K562 (cell line): ENCODE data around the gene GALNT9. TPM values are rescaled to one million over a fixed set of nuclear protein-coding genes. Genes with fewer than 3 reads are reported as not detected.

Experiments used
- ATAC-seq: fragments of 200-7000 bp; cut with Tn5 transposase; 3 replicates; pipeline ENCODE4 v1.9.1; 2020; ENCODE audit warnings: moderate library complexity
- BruUV-seq: library from RNA; stranded (reverse); fragments of 400-500 nt; replicated peaks from 2 replicates; lab custom pipeline; 2021; lab: Mats Ljungman, UMichigan
- CTCF ChIA-PET: fragments of 300-600 bp; formaldehyde crosslinking; extraction: SDS; loops from one replicate; lab custom pipeline; 2021; ENCODE audit warnings: low intra/inter-chr PET ratio; lab: Yijun Ruan, JAX
- POLR2A ChIA-PET: fragments of 300-600, 350-650 bp; sonication (Branson Sonifier 250); formaldehyde crosslinking; extraction: SDS; loops from one replicate; lab custom pipeline; 2021; ENCODE audit warnings: antibody characterized with exemption, inconsistent platforms; lab: Yijun Ruan, JAX
- DNase-seq, 4 experiments: peaks; one replicate each; pipeline versions ENCODE4 v3.0.0 to v3.0.0-alpha.2; 2011 to 2018; ENCODE audit warnings: low spot score in 3 of 4, mixed read lengths in 3 of 4; ENCODE audit errors: extremely low read depth in 1 of 4
- FAIRE-seq: peaks from 2 replicates; lab custom pipeline; 2011; peaks lifted over from hg19 to GRCh38; lab: Jason Lieb, UNC
- H2AFZ ChIP-seq: 2 replicates; pipeline ENCODE4 v1.6.0; 2011; ENCODE audit warnings: low read depth, low read length, control low read depth, inconsistent platforms
- H3K27ac ChIP-seq: fragments of 200-600 bp; 3 replicates; pipeline ENCODE4 v1.8.0; 2011; ENCODE audit warnings: low read depth, mild to moderate bottlenecking, control low read depth, inconsistent platforms, low read length, moderate library complexity, mixed read lengths; ENCODE audit errors: extremely low read depth
- H3K27me3 ChIP-seq, 2 experiments: fragments of 300-600 bp in 1 of 2; 2 replicates in 1 of 2; 3 replicates in 1 of 2; pipeline versions ENCODE4 v1.6.0 to v1.8.0; 2011; ENCODE audit warnings: inconsistent platforms in 2 of 2, low read length in 2 of 2, mild to moderate bottlenecking in 1 of 2, mixed read lengths in 1 of 2, moderate library complexity in 1 of 2; ENCODE audit not compliant: control insufficient read depth in 2 of 2, insufficient read depth in 2 of 2
- H3K36me3 ChIP-seq: fragments of 300-600 bp; 3 replicates; pipeline ENCODE4 v1.8.0; 2011; ENCODE audit warnings: mild to moderate bottlenecking, low read length, inconsistent platforms; ENCODE audit not compliant: control insufficient read depth, insufficient read depth
- H3K4me1 ChIP-seq, 2 experiments: fragments of 200-600 bp in 1 of 2; replicated peaks in 1 of 2; 2 replicates in 1 of 2; 3 replicates in 1 of 2; pipeline versions ENCODE4 v1.5.1 to v1.8.0; 2011; ENCODE audit warnings: inconsistent platforms in 2 of 2, low read length in 2 of 2, mild to moderate bottlenecking in 1 of 2, mixed read lengths in 1 of 2, moderate library complexity in 1 of 2; ENCODE audit not compliant: control insufficient read depth in 2 of 2, insufficient read depth in 2 of 2
- H3K4me2 ChIP-seq: 2 replicates; pipeline ENCODE4 v1.6.1; 2011; ENCODE audit warnings: low read length, control low read depth, inconsistent platforms, mixed read lengths; ENCODE audit not compliant: insufficient read depth
- H3K4me3 ChIP-seq: fragments of 200-600 bp; sonication (generic), shearing (Covaris generic); 2 replicates; pipeline ENCODE4 v1.5.1; 2016; ENCODE audit warnings: control low read depth, inconsistent platforms
- H3K79me2 ChIP-seq: fragments of 200-600 bp; 3 replicates; pipeline ENCODE4 v1.8.0; 2011; ENCODE audit warnings: low read length, inconsistent platforms; ENCODE audit not compliant: control insufficient read depth, insufficient read depth
- H3K9ac ChIP-seq, 2 experiments: 2 replicates each; pipeline versions ENCODE4 v1.6.0 to v1.6.1; 2011; ENCODE audit warnings: low read depth in 2 of 2, low read length in 2 of 2, control low read depth in 1 of 2, inconsistent platforms in 1 of 2, mild to moderate bottlenecking in 1 of 2, mixed read lengths in 1 of 2; ENCODE audit not compliant: insufficient read depth in 1 of 2
- H3K9me1 ChIP-seq: one replicate; pipeline ENCODE4 v1.6.0; 2011; ENCODE audit warnings: inconsistent platforms, mild to moderate bottlenecking, low read length, moderate library complexity; ENCODE audit not compliant: control insufficient read depth, insufficient read depth
- H3K9me3 ChIP-seq: replicated peaks from 2 replicates; pipeline ENCODE4 v1.5.1; 2011; ENCODE audit warnings: low read depth, low read length, inconsistent platforms; ENCODE audit not compliant: control insufficient read depth, insufficient read depth
- H4K20me1 ChIP-seq: replicated peaks from 2 replicates; pipeline ENCODE4 v1.6.1; 2011; ENCODE audit warnings: low read length, inconsistent platforms, mixed read lengths; ENCODE audit not compliant: control insufficient read depth, insufficient read depth
- BCOR ChIP-seq: fragments of 450-650 bp; IDR thresholded peaks from 2 replicates; pipeline ENCODE4 v1.6.1; 2016
- JUN ChIP-seq, 2 experiments: sonication (generic) in 1 of 2; formaldehyde crosslinking in 1 of 2; IDR thresholded peaks; 2 replicates each; pipeline versions ENCODE4 v1.6.1 to v1.8.0; 2012 to 2022; ENCODE audit warnings: borderline replicate concordance in 2 of 2, mild to moderate bottlenecking in 2 of 2, improper control_type of control experiment in 1 of 2, low read depth in 1 of 2, low read length in 1 of 2, missing genetic modification reagents in 1 of 2
- THAP12 ChIP-seq: fragments of 250-450 bp; sonication (Bioruptor Pico); IDR thresholded peaks from 2 replicates; pipeline ENCODE4 v1.9.0; 2021; ENCODE audit warnings: mild to moderate bottlenecking, inconsistent platforms
- ZFP91 ChIP-seq: sonication (generic); formaldehyde crosslinking; IDR thresholded peaks from 2 replicates; pipeline ENCODE4 v1.8.0; 2022; ENCODE audit warnings: mild to moderate bottlenecking, missing genetic modification reagents
- WGBS: fragments of 100-300 bp; shearing (Covaris generic); methylation state at CpG from one replicate; pipeline ENCODE4 v1.1.6; 2016; ENCODE audit warnings: low coverage, mixed read lengths; ENCODE audit not compliant: insufficient coverage; ENCODE audit errors: missing lambda C conversion rate; 5-methylcytosine and 5-hydroxymethylcytosine counted together
- in situ Hi-C: fragments of 300-500 bp; cut with MboI; formaldehyde crosslinking; loops from 4 replicates; pipeline ENCODE4 v1.15.0; 2018; ENCODE audit warnings: inconsistent platforms, mixed read lengths
- intact Hi-C: fragments of 100-400 bp; cut with micrococcal nuclease; formaldehyde crosslinking; loops from 2 replicates; pipeline ENCODE4 v1.14.2; 2022
- polyA plus RNA-seq, 8 experiments: library from polyadenylated mRNA; depleted of rRNA in 4 of 8; stranded (reverse) in 5 of 8; unstranded in 3 of 8; fragments of >200 nt; fragmentation: Nextera tagmentation in 2 of 8; fragmentation: Illumina TruSeq in 1 of 8; extraction: Ambion mirVana in 2 of 8; extraction: Trizol in 1 of 8; gene quantifications; 2 replicates each; pipeline versions ENCODE4 v1.2.1 to v1.2.3, GENCODE V29; 2011 to 2014; ENCODE audit warnings: inconsistent platforms in 1 of 8, missing spikeins in 1 of 8
- total RNA-seq, 7 experiments: library from RNA; depleted of rRNA in 6 of 7; stranded (reverse); fragments of >200 nt in 6 of 7; fragmentation: Illumina TruSeq in 2 of 7; extraction: Trizol in 2 of 7; gene quantifications; 2 replicates each; pipeline versions ENCODE4 v1.2.1 to v1.2.3, GENCODE V29; 2011 to 2021; ENCODE audit warnings: low replicate concordance in 1 of 7

GALNT9 gene
- total and polyA plus RNA-seq, 9 of the 15 experiments (the other 6 are each of a cell fraction or from before 2014, with no cell fraction given): not detected

DNA sequence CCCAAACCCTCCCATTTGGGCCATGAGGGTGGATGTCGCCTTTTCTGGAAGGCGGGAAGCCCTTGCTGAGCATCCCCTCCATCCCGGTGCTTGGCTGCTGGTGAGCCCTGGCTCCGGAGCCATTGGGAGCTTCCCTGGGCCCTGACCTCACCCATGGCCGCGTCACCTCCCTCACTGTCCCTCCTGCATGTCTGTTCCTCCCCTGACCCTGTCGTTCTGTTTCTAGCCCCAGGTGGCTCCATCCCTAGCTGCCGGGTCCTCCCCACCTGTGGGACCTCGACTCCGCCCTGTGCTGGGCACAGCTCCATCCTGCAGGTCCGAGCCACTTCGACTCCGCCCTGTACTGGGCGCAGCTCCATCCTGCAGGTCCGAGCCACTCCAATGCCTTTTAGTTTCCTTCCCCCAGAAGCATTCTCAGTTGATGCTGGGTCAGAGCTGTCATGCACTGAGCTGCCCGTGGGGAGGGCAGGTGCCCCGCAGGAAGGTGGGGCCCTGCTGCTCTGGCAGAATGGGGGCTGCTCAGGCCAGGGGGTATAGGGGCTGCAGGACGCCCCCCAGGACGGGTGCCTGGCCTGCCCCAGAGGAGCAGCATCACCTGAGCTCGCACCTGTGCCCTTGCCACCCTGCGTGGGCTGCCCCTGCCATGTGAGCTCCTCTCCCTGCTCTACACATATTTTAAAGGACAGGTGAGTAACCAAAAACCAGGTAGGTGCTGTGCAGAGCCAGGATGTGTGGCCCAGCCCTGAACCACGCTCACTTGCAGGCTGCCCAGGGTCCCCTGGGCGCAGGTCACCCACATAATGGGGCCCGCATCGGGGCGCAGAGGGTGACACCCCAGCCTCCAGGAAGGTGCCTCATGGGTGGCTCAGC is 166.1 kb downstream of the GALNT9 start (continued):
- TF ChIP-seq ZFP91 (CRISPR knock-in tag): no peak
- TF ChIP-seq, all 486 proteins: peak for 0

- TF ChIP-seq JUN (IDR thresholded peaks at IDR 0.05; ENCODE audit: borderline replicate concordance, low read depth, low read length): no peak
- no peak for TF ChIP-seq JUN (CRISPR knock-in tag; IDR thresholded peaks at IDR 0.05; ENCODE audit: borderline replicate concordance)
- TF ChIP-seq THAP12 (CRISPR knock-in tag): no peak
- TF ChIP-seq BCOR: no peak
- DNase-seq (no peak), ATAC-seq (no peak), FAIRE-seq (no peak)
- Histone ChIP-seq H3K27me3 (no peaks in the 10 kb centered on the region; a peak in 1 of 5 replicates), H3K36me3 (peaks cover 9% of the 10 kb centered on the region), H3K4me1 (peaks cover 0 to 36% of the 10 kb centered on the region in 2 experiments; a peak in 2 of 5 replicates), H4K20me1 (no peaks in the 10 kb centered on the region), H3K9me1 (no peaks in the 10 kb centered on the region), H3K9me3 (peaks cover 6% of the 10 kb centered on the region), H3K4me3 (no peak overlapping the region), H3K4me2 (no peak overlapping the region), H3K9ac (no peak overlapping the region), H2AFZ (no peak overlapping the region), H3K79me2 (no peaks in the 10 kb centered on the region), H3K27ac (no peak overlapping the region)
- in situ Hi-C loops: no loop called here
- 51% methylated on average over 15 of the region's 17 CpGs for WGBS
- intact Hi-C loops: no loop called here
- POLR2A ChIA-PET: interaction anchor here (0.7 kb wide), 1 partner anchor 192 kb away, joined by 3 read pairs; no protein-coding TSS in a partner anchor
- CTCF ChIA-PET: no interaction called here
- BruUV-seq: no TSS peak
These were observed 166.8 kb downstream of the GALNT9 start for GRCh38 chr12:132162508-132163031.
